Stomach (tissue), 4 donors: Measurements from ENCODE around the gene MTR.

ENCODE experiments used
- EP300 ChIP-seq: sonication (generic); formaldehyde crosslinking; IDR thresholded peaks from one replicate; pipeline ENCODE4 v1.6.1; 2017; ENCODE audit warnings: antibody characterized with exemption
- POLR2A ChIP-seq, 4 donors: fragments of 450-650 bp; IDR thresholded peaks; one replicate each; pipeline ENCODE4 v1.6.1; 2016; ENCODE audit warnings: antibody characterized with exemption in 4 of 4, control low read depth in 2 of 4, mild to moderate bottlenecking in 1 of 4, moderate library complexity in 1 of 4
- TF ChIP-seq, protein P1 (sequence below), 7 experiments: fragments of 450-650 bp in 4 of 7; fragments of 200-600 bp in 3 of 7; sonication (generic) in 3 of 7; IDR thresholded peaks; one replicate each; pipeline ENCODE4 v1.5.1; 2016 to 2019; ENCODE audit warnings: antibody characterized with exemption in 7 of 7, control low read depth in 2 of 7, mild to moderate bottlenecking in 1 of 7

DNA sequence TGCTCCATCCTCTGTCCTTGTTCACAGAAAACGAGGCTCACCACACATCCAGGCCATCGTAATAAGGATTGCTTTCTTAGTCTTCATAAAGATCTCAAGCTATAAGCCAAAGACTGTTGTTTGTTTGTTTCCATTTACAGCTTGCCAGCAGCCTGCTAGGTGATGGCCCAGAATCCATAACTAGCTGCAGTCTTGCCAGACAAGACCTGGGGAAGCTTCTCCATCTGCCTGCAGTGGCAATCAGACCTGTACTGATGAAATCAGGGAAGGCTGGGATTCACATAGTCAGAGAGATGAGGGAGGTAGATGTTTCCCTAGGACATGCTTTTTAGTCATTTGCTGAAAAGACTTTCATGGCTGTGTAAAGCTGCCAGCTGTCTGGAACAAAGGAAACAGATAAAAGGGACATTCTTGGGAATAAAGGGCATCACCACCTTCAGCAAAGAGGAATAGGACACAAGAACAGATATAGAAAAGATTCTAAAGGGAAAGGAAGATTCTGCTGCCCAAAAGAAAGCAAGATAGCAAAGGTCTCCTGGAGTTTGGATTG, 158.1 kb downstream of the MTR start:
- no peak for TF ChIP-seq POLR2A (IDR thresholded peaks at IDR 0.05)
- no peak for TF ChIP-seq EP300
- TF ChIP-seq, protein P1, sequence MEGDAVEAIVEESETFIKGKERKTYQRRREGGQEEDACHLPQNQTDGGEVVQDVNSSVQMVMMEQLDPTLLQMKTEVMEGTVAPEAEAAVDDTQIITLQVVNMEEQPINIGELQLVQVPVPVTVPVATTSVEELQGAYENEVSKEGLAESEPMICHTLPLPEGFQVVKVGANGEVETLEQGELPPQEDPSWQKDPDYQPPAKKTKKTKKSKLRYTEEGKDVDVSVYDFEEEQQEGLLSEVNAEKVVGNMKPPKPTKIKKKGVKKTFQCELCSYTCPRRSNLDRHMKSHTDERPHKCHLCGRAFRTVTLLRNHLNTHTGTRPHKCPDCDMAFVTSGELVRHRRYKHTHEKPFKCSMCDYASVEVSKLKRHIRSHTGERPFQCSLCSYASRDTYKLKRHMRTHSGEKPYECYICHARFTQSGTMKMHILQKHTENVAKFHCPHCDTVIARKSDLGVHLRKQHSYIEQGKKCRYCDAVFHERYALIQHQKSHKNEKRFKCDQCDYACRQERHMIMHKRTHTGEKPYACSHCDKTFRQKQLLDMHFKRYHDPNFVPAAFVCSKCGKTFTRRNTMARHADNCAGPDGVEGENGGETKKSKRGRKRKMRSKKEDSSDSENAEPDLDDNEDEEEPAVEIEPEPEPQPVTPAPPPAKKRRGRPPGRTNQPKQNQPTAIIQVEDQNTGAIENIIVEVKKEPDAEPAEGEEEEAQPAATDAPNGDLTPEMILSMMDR (IDR thresholded peaks at IDR 0.05) = no peak
